Keratinocyte (primary cell): ENCODE data around the gene FMO1.

ENCODE experiments used
- CTCF ChIP-seq, 3 experiments: IDR thresholded peaks in 1 of 3; conservative IDR thresholded peaks in 1 of 3; optimal IDR thresholded peaks in 1 of 3; 2 replicates in 2 of 3; 3 replicates in 1 of 3; pipeline versions ENCODE3 to v1.5.1; 2011; ENCODE audit warnings: low read length in 3 of 3, mild to moderate bottlenecking in 3 of 3, moderate library complexity in 2 of 3, control low read depth in 1 of 3, inconsistent platforms in 1 of 3; ENCODE audit not compliant: insufficient read depth in 2 of 3; ENCODE audit errors: extremely low read depth in 1 of 3
- EZH2 ChIP-seq: IDR thresholded peaks from one replicate; pipeline ENCODE4 v1.6.1; 2012; ENCODE audit warnings: inconsistent platforms, mild to moderate bottlenecking, low read length, moderate library complexity

GRCh38 chr1:171219346-171220080 is 28.8 kb upstream of the FMO1 start:
- TF ChIP-seq CTCF (optimal IDR thresholded peaks at IDR 0.05 in 1 of 3, IDR thresholded peaks at IDR 0.05 in 1 of 3, conservative IDR thresholded peaks at IDR 0.05 in 1 of 3; ENCODE audit: extremely low read depth in 1 of 3, insufficient read depth in 2 of 3, low read length in 3 of 3) (no peak), EZH2 (no peak)
